ENCODE measurements around the gene HKDC1. TPM values are rescaled to one million over a fixed set of nuclear protein-coding genes. Genes with fewer than 3 reads are reported as not detected.

HKDC1 gene
- total and polyA plus RNA-seq, 10 of the 15 experiments (the other 5 are each of a cell fraction or from before 2014, with no cell fraction given), result 0.04 to 0.34 (median 0.13) TPM; not detected in 5

DNA sequence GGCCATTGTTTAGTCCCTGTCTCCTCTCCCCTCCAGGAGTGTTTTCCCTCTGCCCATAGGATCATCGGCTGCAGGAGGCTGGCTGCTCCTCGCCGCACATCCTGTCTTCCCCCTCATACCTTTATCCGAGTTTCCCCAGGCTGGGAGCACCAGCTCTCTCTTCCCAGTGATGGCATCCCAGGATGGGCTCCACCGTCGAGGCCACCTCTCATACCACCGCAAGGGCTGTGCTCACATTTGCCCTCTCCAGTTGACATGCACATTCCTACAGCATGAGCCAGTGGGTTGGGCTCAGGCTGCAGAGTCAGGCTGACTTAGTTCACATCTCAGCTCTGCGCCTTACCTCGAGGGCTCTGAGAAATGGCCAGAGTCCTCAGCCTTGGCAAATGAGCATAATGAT lies 12.1 kb downstream of the HKDC1 start:
- intact Hi-C loops (cut with micrococcal nuclease; ENCODE audit: unreplicated experiment), result no loop called here
- H3K9me3 ChIP-seq (replicated peaks; ENCODE audit: control insufficient read depth, insufficient read depth, low read length), result no peaks in the 10 kb centered on the region
- no peaks in the 10 kb centered on the region for H4K20me1 ChIP-seq (ENCODE audit: control insufficient read depth, insufficient read depth)
- no peak overlapping the region for H2AFZ ChIP-seq (ENCODE audit: control insufficient read depth, low read depth, low read length)
- FAIRE-seq (no peak), DNase-seq (ENCODE audit: low read depth, low spot score) (no peak), ATAC-seq (no peak)
- ChIA-PET RAD21 (ENCODE audit: unreplicated experiment) (interaction anchor here (1.8 kb wide), 1 partner anchor 160 kb away, joined by 3 read pairs; no protein-coding TSS in a partner anchor), SMC1A (ENCODE audit: uncharacterized antibody, unreplicated experiment) (interaction anchor here (1.1 to 4.8 kb wide), 5 partner anchors 91 to 277 kb away, joined by 3 to 13 read pairs (median 4); partner anchors contain the start of gene DDX21), CTCF (interaction anchor here (0.6 to 2.4 kb wide), 6 partner anchors 73 to 226 kb away, joined by 3 to 7 read pairs (median 3); partner anchors contain the start of gene TSPAN15), POLR2A (no interaction called here)
- no peaks in the 10 kb centered on the region for H3K79me2 ChIP-seq (ENCODE audit: control insufficient read depth, insufficient read depth, low read length)
- WGBS (ENCODE audit: insufficient coverage, insufficient replicate concordance, low lambda C conversion rate, missing lambda C conversion rate), result 81% methylated on average over 9 of the region's 9 CpGs
- in situ Hi-C loops (cut with MboI), result loop anchor here (5.0 kb wide), 2 partner anchors 170 to 275 kb away; no protein-coding TSS in a partner anchor
- H3K4me3 ChIP-seq, result no peak overlapping the region
- no TSS peak for BruUV-seq (replicated peaks)
- peaks cover 21% of the 10 kb centered on the region for H3K4me1 ChIP-seq (ENCODE audit: control insufficient read depth, insufficient read depth, low read length)
- TF ChIP-seq EED (IDR thresholded peaks at IDR 0.05; ENCODE audit: low read depth), result no peak
- TF ChIP-seq RUNX3 (IDR thresholded peaks at IDR 0.05; ENCODE audit: low read length), result no peak
- no peak for TF ChIP-seq ETV6 (conservative IDR thresholded peaks at IDR 0.05 in 1 of 2, IDR thresholded peaks at IDR 0.05 in 1 of 2; ENCODE audit: borderline replicate concordance in 1 of 2, low read depth in 1 of 2)
- TF ChIP-seq, protein P1, sequence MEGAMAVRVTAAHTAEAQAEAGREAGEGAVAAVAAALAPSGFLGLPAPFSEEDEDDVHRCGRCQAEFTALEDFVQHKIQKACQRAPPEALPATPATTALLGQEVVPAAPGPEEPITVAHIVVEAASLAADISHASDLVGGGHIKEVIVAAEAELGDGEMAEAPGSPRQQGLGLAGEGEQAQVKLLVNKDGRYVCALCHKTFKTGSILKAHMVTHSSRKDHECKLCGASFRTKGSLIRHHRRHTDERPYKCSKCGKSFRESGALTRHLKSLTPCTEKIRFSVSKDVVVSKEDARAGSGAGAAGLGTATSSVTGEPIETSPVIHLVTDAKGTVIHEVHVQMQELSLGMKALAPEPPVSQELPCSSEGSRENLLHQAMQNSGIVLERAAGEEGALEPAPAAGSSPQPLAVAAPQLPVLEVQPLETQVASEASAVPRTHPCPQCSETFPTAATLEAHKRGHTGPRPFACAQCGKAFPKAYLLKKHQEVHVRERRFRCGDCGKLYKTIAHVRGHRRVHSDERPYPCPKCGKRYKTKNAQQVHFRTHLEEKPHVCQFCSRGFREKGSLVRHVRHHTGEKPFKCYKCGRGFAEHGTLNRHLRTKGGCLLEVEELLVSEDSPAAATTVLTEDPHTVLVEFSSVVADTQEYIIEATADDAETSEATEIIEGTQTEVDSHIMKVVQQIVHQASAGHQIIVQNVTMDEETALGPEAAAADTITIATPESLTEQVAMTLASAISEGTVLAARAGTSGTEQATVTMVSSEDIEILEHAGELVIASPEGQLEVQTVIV (IDR thresholded peaks at IDR 0.05; ENCODE audit: borderline replicate concordance, partially characterized antibody), result no peak
- TF ChIP-seq ZNF622 (IDR thresholded peaks at IDR 0.05), result no peak
- TF ChIP-seq NR2C2 (IDR thresholded peaks at IDR 0.05; ENCODE audit: borderline replicate concordance, control insufficient read depth, insufficient read length, low read depth), result no peak
- no peak for TF ChIP-seq DPF2 (IDR thresholded peaks at IDR 0.05)
- no peak for TF ChIP-seq MEF2B (IDR thresholded peaks at IDR 0.05; ENCODE audit: partially characterized antibody, poor library complexity, severe bottlenecking)
- TF ChIP-seq SMAD5 (IDR thresholded peaks at IDR 0.05; ENCODE audit: low read depth), result no peak
- TF ChIP-seq CHD4 (IDR thresholded peaks at IDR 0.05), result no peak
- no peak for TF ChIP-seq EP300 (IDR thresholded peaks at IDR 0.05; ENCODE audit: borderline replicate concordance in 1 of 2, control insufficient read depth in 1 of 2, low read depth in 2 of 2, low read length in 2 of 2)
- no peak for TF ChIP-seq SMC3 (IDR thresholded peaks at IDR 0.05; ENCODE audit: borderline replicate concordance, low read length)
- no peak for TF ChIP-seq TCF12 (IDR thresholded peaks at IDR 0.05; ENCODE audit: low read depth, low read length)
- no peak for TF ChIP-seq SUZ12 (IDR thresholded peaks at IDR 0.05; ENCODE audit: unreplicated experiment)
- H3K9ac ChIP-seq (ENCODE audit: control insufficient read depth, insufficient read depth, low read length), result no peak overlapping the region
- H3K27ac ChIP-seq (ENCODE audit: control insufficient read depth, insufficient read depth), result no peak overlapping the region
- H3K36me3 ChIP-seq (ENCODE audit: control insufficient read depth in 2 of 2, insufficient read depth in 2 of 2, low read length in 1 of 2), result no peaks in the 10 kb centered on the region
- H3K4me2 ChIP-seq (ENCODE audit: control insufficient read depth, insufficient read depth), result no peak overlapping the region
- no peaks in the 10 kb centered on the region for H3K27me3 ChIP-seq (replicated peaks in 1 of 2; ENCODE audit: control insufficient read depth in 2 of 2, insufficient read depth in 2 of 2, low read length in 1 of 2)

All from GM12878 (cell line).